Common myeloid progenitor, CD34-positive (primary cell): ENCODE measurements around the gene COL6A6.

Source experiments
- CTCF ChIA-PET: fragments of 350-600 bp; sonication (Branson Sonifier 250); formaldehyde crosslinking; loops from one replicate; lab custom pipeline; 2021; ENCODE audit warnings: antibody characterized with exemption; lab: Charles Lee
- POLR2A ChIA-PET: fragments of 350-600 bp; sonication (Branson Sonifier 250); formaldehyde crosslinking; loops from one replicate; lab custom pipeline; 2021; ENCODE audit warnings: antibody characterized with exemption; lab: Charles Lee
- DNase-seq, 3 donors: peaks; one replicate each; pipeline versions ENCODE4 v3.0.0 to v3.0.0-alpha.2; 2013
- H3K27ac ChIP-seq, 2 experiments: 1 replicate in 1 of 2; 2 replicates in 1 of 2; pipeline ENCODE4 v1.7.0; 2013; ENCODE audit warnings: inconsistent platforms in 2 of 2, low read length in 2 of 2, mild to moderate bottlenecking in 2 of 2, low read depth in 1 of 2, moderate library complexity in 1 of 2; ENCODE audit not compliant: severe bottlenecking in 2 of 2, insufficient read depth in 1 of 2, poor library complexity in 1 of 2
- H3K27me3 ChIP-seq, 5 experiments: replicated peaks in 2 of 5; 1 replicate in 3 of 5; 2 replicates in 2 of 5; pipeline versions ENCODE4 v1.6.1 to v1.7.0; 2013; ENCODE audit warnings: low read length in 4 of 5, mild to moderate bottlenecking in 2 of 5, moderate library complexity in 2 of 5, inconsistent platforms in 1 of 5; ENCODE audit not compliant: insufficient read depth in 5 of 5, control insufficient read depth in 4 of 5
- H3K36me3 ChIP-seq, 4 experiments: 1 replicate in 2 of 4; 2 replicates in 2 of 4; pipeline versions ENCODE4 v1.6.1 to v1.7.0; 2013; ENCODE audit warnings: low read length in 3 of 4, control low read depth in 1 of 4, mild to moderate bottlenecking in 1 of 4; ENCODE audit not compliant: control insufficient read depth in 4 of 4, insufficient read depth in 4 of 4
- H3K4me1 ChIP-seq, 4 experiments: 1 replicate in 3 of 4; 2 replicates in 1 of 4; pipeline versions ENCODE4 v1.6.1 to v1.7.1; 2013; ENCODE audit warnings: low read length in 3 of 4, mild to moderate bottlenecking in 3 of 4, control low read depth in 1 of 4, inconsistent platforms in 1 of 4, moderate library complexity in 1 of 4; ENCODE audit not compliant: control insufficient read depth in 4 of 4, insufficient read depth in 4 of 4; ENCODE audit errors: control extremely low read depth in 1 of 4
- H3K4me3 ChIP-seq, 7 experiments: 1 replicate in 4 of 7; 2 replicates in 3 of 7; pipeline versions ENCODE4 v1.5.1 to v1.7.0; 2013; ENCODE audit warnings: mild to moderate bottlenecking in 7 of 7, low read length in 6 of 7, moderate library complexity in 6 of 7, inconsistent platforms in 2 of 7, low read depth in 2 of 7, control low read depth in 1 of 7; ENCODE audit not compliant: insufficient read depth in 4 of 7, control insufficient read depth in 1 of 7; ENCODE audit errors: extremely low read depth in 1 of 7
- H3K9me3 ChIP-seq, 5 experiments: 1 replicate in 4 of 5; 2 replicates in 1 of 5; pipeline versions ENCODE4 v1.6.1 to v1.7.1; 2013; ENCODE audit warnings: low read length in 4 of 5, mild to moderate bottlenecking in 2 of 5, inconsistent platforms in 1 of 5, low read depth in 1 of 5, moderate library complexity in 1 of 5; ENCODE audit not compliant: control insufficient read depth in 4 of 5, insufficient read depth in 2 of 5; ENCODE audit errors: control extremely low read depth in 1 of 5
- WGBS: methylation state at CpG from one replicate; pipeline ENCODE4 v1.1.5; 2013; ENCODE audit not compliant: insufficient coverage; 5-methylcytosine and 5-hydroxymethylcytosine counted together

Gene COL6A6

GRCh38 chr3:130514681-130515080 lies 2.3 kb upstream of the COL6A6 start:
- WGBS: 88% methylated on average over 1 of the region's 1 CpG

GRCh38 chr3:130515755-130516154 lies 1.2 kb upstream of the COL6A6 start:
- ChIA-PET CTCF (no interaction called here), POLR2A (no interaction called here)
- no peak overlapping the region for H3K27ac ChIP-seq
- WGBS: 100% methylated on average over 2 of the region's 2 CpGs
- peaks cover 13 to 66% (median 26%) of the 10 kb centered on the region in 5 experiments for H3K27me3 ChIP-seq
- no peak for DNase-seq
- no peaks in the 10 kb centered on the region for H3K36me3 ChIP-seq
- no peaks in the 10 kb centered on the region for H3K9me3 ChIP-seq
- H3K4me1 ChIP-seq: no peaks in the 10 kb centered on the region
- H3K4me3 ChIP-seq: no peak overlapping the region

More at GRCh38 chr3:130514681-130515080, 2.3 kb upstream of the COL6A6 start:
- no peaks in the 10 kb centered on the region for H3K4me1 ChIP-seq
- no peak for DNase-seq
- H3K27ac ChIP-seq: no peak overlapping the region
- H3K27me3 ChIP-seq: peaks cover 13 to 60% (median 24%) of the 10 kb centered on the region in 5 experiments
- CTCF ChIA-PET: interaction anchor here (1.3 kb wide), 1 partner anchor 13 kb away, joined by 3 read pairs; no protein-coding TSS in a partner anchor
- no peak overlapping the region for H3K4me3 ChIP-seq
- H3K9me3 ChIP-seq: no peaks in the 10 kb centered on the region
- POLR2A ChIA-PET: interaction anchor here (0.6 kb wide), 1 partner anchor 38 kb away, joined by 3 read pairs; no protein-coding TSS in a partner anchor
- no peaks in the 10 kb centered on the region for H3K36me3 ChIP-seq

GRCh38 chr3:130517602-130518001 lies 625 bp downstream of the COL6A6 start:
- Histone ChIP-seq H3K36me3 (no peaks in the 10 kb centered on the region), H3K4me3 (no peak overlapping the region), H3K27me3 (peaks cover 13 to 72% (median 29%) of the 10 kb centered on the region in 5 experiments), H3K9me3 (no peaks in the 10 kb centered on the region), H3K27ac (no peak overlapping the region), H3K4me1 (no peaks in the 10 kb centered on the region)
- WGBS: 19% methylated on average over 9 of the region's 11 CpGs
- no peak for DNase-seq
- POLR2A ChIA-PET: no interaction called here
- CTCF ChIA-PET: no interaction called here

GRCh38 chr3:130519754-130520153 lies 2.8 kb downstream of the COL6A6 start:
- H3K4me1 ChIP-seq: no peaks in the 10 kb centered on the region
- H3K4me3 ChIP-seq: no peak overlapping the region
- H3K27ac ChIP-seq: no peak overlapping the region
- WGBS: no CpG with 5 or more reads among the region's 4 CpGs
- H3K36me3 ChIP-seq: no peaks in the 10 kb centered on the region
- ChIA-PET CTCF (no interaction called here), POLR2A (no interaction called here)
- no peak for DNase-seq
- H3K27me3 ChIP-seq: peaks cover 13 to 74% (median 36%) of the 10 kb centered on the region in 5 experiments
- H3K9me3 ChIP-seq: no peaks in the 10 kb centered on the region

GRCh38 chr3:130522399-130522798 lies 5.4 kb downstream of the COL6A6 start:
- Histone ChIP-seq H3K4me1 (no peaks in the 10 kb centered on the region), H3K9me3 (no peaks in the 10 kb centered on the region), H3K27me3 (peaks cover 10 to 58% (median 21%) of the 10 kb centered on the region in 5 experiments), H3K27ac (no peak overlapping the region), H3K4me3 (no peak overlapping the region), H3K36me3 (no peaks in the 10 kb centered on the region)
- POLR2A ChIA-PET: interaction anchor here (0.6 kb wide), 1 partner anchor 122 kb away, joined by 4 read pairs; no protein-coding TSS in a partner anchor
- WGBS: 88% methylated on average over 1 of the region's 2 CpGs
- no peak for DNase-seq
- CTCF ChIA-PET: no interaction called here

DNA sequence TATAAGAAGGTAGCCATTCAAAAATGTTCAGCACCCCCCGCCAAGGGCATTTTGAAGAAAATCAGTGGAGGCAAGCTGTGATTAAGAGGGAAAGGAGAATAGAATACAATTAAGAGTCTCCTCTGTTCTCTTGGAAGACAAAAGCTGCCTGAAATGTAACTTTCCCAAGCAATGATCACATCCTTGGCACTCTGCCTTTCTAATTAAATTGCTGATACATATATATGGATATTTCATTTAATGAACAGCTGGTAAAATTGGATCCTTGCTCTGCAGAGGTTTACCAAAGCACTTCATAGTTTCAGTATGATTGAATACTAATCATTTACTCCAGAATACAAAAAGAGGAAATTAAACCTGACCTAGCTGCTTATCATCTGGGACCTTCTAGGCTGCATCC lies 10.4 kb downstream of the COL6A6 start:
- 100% methylated on average over 1 of the region's 1 CpG for WGBS
- Histone ChIP-seq H3K4me3 (no peak overlapping the region), H3K9me3 (no peaks in the 10 kb centered on the region), H3K4me1 (no peaks in the 10 kb centered on the region), H3K27me3 (peaks cover 0 to 22% (median 12%) of the 10 kb centered on the region in 5 experiments), H3K36me3 (no peaks in the 10 kb centered on the region), H3K27ac (no peak overlapping the region)
- DNase-seq: peak in 1 of 3 donors; percentile 12
- ChIA-PET CTCF (interaction anchor here (0.9 to 2.1 kb wide), 3 partner anchors 11 to 13 kb away, joined by 3 to 8 read pairs (median 3); no protein-coding TSS in a partner anchor), POLR2A (no interaction called here)

GRCh38 chr3:130528120-130528519 lies 11.1 kb downstream of the COL6A6 start:
- 56% methylated on average over 1 of the region's 1 CpG for WGBS
- ChIA-PET CTCF (interaction anchor here (1.6 to 2.1 kb wide), 2 partner anchors 10 to 14 kb away, joined by 3 to 8 read pairs; no protein-coding TSS in a partner anchor), POLR2A (no interaction called here)
- Histone ChIP-seq H3K27ac (no peak overlapping the region), H3K4me3 (no peak overlapping the region), H3K27me3 (peaks cover 0 to 19% (median 10%) of the 10 kb centered on the region in 5 experiments), H3K36me3 (no peaks in the 10 kb centered on the region), H3K4me1 (no peaks in the 10 kb centered on the region), H3K9me3 (no peaks in the 10 kb centered on the region)
- no peak for DNase-seq
